GM19035 (cell line): ENCODE data around the gene SUPT7L.
"Not testable (repeated sequence)": the region's sequence is repeated elsewhere in the genome, so short reads cannot be mapped to it uniquely, and the experiment has no call there.

Source experiments
- ATAC-seq: cut with Tn5 transposase; IDR thresholded peaks from one replicate; pipeline ENCODE4 v1.9.1; 2021; ENCODE audit not compliant: unreplicated experiment

The SUPT7L gene

DNA sequence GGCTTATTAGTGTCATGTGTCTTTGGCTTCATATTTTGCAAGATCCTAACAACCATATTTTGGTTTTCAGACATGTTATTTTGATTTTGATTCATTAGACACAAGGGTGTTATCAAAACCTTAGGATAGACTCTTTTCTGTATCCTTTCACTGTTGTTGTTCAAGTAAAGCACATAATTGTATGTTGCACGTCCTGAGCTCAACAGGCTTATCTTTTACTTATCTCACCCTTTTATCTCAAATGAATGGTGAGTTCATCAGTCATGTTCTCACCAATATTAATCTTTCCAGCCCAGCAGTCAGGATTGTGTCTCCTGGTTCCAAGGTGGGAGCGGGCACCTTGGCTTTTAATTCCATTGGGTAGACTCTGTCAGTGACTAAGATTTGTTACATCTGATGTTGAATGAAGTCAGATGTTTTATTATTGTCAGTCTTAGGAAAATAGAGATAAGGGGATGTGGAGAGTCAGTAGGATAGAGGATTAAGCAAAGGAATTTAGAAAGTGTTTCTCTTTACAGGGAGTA, 22.6 kb downstream of the SUPT7L start:
- ATAC-seq = no peak

DNA sequence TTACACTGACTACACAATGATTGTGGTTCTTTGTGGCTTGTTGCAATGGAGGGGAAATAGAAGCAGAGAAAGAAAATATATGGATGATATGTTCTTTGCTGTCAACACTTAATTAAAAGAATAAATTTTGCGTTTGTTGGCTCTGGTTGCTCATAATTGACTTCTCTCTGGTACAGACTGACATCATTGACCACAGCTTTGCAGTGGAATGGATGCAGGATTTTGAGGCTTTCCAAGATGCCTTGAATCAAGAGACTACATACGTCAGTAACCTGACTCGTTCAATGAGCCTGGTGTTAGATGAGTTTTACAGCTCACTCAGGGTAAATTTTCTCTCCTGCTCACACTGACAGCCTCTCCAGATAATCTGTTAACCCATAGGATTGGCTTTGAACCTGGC, 24.7 kb downstream of the SUPT7L start:
- ATAC-seq = no peak

DNA sequence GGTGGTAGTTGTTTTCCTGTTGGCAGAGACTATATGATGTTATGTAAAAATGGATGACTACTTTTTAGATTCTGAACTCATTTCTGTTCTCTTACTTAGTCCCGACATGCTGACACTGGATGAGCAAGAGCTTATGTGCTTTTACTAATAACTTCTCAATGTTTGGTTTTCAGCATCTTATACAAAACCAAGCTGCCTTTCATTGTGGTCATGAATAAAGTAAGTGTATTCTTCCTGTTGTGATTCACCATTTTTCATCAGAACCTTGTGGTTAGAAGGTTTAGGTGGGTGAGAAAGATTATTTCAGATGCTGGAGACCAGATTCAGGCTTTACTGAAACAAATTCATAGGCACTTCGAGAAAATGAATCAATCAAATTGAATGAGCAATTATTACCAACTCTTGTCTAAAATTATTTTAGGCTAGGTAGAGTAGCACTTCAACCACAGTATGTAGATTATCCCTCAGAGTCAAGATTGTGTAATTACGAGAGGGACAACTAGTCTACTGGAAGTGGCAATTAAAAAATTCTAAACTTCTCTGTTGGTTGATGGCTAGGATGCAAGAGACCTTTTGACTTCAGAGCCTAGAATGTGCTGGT, 25.3 kb downstream of the SUPT7L start:
- ATAC-seq = no peak

DNA sequence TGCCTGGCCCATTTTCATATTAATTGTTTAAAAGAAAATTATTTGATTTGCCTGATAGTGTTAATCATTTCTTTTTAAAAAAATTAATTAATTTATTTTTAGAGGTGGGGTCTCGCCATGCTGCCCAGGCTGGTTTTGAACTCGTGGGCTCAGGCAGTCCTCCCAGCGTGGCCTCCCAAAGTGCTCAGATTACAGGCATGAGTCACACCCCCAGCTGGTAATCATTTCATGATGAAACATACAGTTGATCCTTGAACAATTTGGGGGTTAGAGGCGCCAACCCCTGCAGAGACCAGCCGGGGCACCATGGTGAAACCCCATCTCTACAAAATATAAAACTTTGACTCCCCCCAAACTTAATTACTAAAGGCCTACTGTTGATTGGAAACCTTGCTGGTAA, 26.6 kb downstream of the SUPT7L start:
- no peak for ATAC-seq

DNA sequence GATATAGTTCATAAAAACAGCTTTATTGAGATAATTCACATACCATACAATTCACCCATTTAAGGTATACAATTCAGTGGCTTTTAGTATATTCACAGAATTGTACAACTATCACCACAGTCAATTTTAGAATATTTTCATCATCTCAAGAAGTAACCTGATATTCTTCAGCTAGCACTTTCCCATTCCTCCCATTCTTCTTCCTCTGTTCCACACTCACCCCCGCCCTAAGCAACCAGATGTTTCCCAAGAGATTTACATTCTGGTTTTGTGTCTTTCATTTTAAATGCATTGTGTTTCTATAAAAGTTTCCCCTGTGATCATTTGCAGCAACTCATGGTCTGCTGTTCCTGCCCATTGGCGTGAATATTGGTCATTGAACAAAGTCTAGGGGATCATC, 29.1 kb downstream of the SUPT7L start:
- ATAC-seq = no peak

DNA sequence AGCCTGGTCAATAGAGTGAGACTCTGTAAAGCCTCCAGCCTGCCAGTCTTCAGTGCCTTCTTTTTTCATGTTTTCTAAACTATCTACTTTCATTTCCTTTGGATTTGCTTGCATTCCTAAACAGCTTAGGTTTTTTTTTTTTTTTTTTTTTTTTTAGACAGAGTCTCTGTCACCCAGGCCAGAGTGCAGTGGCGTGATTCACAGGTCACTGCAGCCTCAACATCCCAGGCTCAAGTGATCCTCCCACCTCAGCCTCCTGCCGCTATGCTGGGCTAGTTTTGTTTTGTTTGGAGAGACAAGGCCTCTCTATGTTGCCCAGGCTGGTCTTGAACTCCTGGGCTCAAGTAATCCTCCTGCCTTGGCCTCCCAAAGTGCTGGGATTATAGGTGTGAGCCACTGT, 33.2 kb downstream of the SUPT7L start:
- ATAC-seq = not testable (repeated sequence)

DNA sequence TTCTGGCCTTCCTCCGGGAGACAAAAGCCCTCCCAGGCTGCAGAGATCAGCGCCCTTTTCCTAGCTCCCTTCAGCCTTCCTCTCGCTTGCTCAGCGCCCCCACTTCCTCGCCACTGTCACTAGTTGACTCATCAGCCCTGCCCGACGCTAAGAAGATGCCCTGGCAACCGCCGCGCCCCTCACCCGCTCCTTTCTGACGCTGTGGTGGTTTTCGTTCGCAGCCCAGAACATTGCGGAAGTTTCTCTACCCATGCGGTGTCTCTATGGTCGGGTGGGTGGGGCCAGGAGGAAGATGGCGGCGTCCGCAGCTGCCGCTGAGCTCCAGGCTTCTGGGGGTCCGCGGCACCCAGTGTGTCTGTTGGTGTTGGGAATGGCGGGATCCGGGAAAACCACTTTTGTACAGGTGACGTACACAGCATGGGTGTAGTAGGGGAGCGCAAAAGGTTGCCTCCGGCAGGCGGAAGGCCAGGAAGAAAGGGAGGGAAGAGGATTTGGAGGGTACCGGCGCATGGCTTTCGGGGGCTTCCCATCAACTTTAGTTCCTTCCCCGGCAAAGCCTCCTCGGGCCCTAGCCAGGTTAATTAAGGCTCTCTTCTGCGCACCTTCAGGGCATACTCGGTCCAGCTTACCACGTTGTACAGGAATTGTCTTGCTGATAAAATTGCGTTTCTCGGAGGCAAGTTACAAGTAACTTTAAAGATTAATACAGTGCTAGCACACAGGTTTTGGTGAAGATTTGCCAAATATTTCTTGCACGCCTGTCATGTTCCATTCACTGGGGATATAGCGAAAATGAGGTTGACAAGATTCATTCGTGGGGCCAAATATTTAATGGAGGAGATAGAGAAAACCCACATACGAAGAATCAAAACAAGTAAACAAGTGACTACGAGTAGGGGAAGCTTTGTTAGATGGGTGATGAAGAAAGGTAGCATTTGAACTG, 34.4 kb downstream of the SUPT7L start, which contains the start of the genes CCDC121 and GPN1:
Gene CCDC121 (minus strand): TSS at position 246 of the 943 bp plus-strand sequence. CDS start 1,213 bp downstream, outside the sequence.
Gene GPN1 (plus strand): TSS at position 284 of the 943 bp plus-strand sequence. CDS start 9 bp downstream, at position 293.
- peak; percentile 99 for ATAC-seq

DNA sequence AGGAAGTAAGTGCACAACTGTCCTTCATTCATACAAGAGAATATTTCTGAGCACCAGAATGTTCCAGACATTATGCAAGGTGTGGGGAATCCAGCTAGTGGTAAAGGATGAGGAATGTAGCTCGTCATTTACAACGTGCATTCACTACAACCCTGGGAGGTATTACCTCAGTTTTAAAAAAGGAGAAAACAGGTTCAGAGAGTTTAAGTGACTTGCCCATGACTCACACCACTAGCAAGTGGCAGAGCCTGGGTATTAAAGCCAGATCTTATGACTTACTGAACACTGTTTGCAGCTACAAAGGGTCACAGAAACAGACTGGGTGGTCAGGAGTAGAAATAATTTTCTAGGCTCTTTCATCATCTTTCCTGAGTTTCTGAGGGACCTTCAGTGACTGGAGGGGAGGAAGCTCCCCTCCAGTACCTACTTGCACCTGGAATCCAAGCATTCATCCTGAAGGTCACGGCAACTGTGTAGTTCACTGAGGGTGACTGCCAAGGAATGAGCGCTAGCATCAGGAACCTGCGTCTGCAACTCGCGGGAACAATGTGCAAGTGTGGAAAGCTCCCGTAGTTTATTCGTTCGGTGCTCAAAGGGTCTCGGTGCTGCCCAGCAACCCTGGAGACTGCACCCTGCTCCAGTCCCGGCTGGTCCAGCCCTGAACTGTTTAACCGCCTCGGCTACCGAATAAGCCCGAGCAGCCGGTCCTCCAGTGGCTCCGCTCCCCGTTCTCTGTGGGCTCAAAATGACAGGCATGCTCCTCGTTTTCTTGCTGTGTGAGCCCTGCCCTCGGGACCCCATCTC, 35.2 kb downstream of the SUPT7L start:
- peak; percentile 18 for ATAC-seq

DNA sequence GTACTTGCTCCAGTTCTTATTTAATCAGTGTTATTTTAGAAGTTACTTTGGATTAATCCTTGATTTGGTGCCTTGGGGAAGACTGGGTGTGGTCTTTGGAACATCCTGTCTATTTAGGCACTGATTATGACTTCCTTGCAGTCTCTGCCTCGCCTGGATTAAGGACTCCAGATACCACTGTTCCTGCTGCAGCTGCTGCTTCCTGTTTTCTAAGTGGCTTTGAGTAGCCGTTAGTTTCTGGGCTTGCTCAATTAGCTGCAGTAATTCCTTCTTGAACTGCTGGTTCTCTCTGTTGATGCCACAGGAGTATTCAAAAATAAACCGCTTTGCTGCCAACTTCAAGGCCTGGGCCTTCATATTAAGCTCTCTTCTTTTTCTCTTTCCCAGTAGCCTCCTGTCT, 36.5 kb downstream of the SUPT7L start:
- not testable (repeated sequence) for ATAC-seq

DNA sequence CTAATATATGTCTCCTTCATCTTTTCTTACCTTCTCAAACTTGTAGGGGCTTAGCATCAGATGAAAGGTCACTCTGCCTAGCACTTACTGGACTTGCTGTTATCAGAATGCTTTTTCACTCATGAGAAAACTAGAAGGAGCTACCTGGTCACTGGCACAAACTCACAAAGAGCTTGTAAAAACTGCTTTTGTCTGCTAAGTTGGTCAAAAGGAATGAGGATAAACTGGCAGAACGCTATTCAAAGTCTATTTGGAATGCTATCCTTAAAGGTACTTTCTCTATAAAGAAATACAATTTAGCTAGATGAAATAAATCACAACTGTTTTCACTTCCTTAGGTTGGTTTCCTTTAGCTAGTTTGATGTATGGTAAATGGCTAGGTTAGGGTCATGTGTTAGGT, 37.1 kb downstream of the SUPT7L start:
- ATAC-seq = not testable (repeated sequence)

DNA sequence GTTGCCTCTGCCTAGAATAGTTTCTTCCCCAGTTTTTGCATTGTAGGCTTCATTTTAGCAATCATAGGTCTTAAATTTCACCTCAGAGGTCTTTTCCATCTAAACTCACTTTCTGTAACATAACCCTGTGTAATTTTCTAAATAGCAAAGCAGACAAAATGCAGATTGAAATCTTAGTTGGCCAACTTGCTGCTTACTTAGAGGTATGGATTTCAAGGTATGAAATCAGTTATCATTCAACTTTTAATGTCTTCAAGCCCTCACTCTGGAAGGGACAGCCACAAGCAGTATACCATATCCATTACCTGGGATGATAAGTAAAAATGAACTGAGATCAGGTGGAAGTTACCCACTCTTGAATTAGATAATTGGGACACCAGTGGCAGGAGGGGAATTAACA, 38.5 kb downstream of the SUPT7L start:
- ATAC-seq = no peak

DNA sequence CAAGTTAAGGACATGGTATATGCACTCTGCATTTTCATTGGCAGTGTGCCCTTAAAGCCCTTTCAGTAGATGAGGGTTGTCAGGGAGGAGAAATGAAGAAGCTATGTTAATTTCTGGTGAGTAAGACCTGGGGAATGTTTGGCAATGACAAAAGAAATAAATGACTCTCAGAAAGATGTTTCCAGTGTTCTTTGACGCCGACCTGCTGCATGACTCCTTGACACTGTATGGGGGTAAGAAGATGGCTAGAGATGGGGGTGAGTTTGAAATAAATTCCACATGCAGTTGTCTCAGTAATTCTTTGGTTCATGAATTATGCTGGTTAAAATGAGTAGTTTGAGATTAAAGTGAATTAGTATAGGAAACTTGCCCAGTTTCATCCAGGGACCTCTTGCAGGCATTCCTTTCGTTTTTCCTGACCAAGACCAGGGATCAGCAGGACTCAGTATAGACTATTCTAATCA, 40.5 kb downstream of the SUPT7L start:
- no peak for ATAC-seq

DNA sequence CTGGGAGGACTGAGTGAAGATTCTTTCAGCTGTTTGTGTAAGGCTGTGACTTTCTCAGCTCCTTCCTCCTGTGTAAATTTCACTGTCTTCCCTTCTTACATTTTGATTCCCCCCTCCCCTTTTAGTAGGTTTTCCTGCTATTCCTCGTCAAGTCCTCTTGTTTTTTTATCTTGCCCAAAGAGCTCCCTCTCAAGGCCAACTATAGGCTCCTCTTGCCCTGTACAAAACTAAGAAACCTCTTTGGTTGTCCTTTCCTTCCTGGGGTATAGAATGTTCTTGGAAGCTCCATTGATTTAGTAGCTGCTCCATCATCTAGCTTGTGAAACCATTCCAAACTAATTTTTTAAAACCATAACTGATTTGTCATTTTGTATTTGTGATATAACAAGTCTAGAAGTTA, 41.9 kb downstream of the SUPT7L start:
- no peak for ATAC-seq

DNA sequence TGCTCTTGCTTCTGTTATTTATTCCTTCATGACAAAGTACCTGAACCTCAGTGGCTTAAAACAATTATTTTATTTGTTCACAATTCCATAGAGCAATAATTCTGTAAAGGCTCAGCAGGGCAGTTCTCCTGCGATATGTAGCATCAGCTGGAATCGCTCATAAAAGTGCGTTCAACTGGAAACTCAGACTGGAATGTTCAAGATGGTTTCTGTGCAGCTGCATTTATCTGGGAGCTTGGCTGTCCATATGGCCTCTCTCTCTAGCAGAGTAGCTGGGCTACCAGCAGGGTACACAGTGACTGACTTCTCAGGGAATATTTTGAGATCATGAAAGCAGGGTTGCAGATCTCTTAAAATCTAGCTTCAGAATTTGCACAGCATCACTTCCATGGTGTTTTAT, 48.1 kb downstream of the SUPT7L start:
- ATAC-seq = no peak

DNA sequence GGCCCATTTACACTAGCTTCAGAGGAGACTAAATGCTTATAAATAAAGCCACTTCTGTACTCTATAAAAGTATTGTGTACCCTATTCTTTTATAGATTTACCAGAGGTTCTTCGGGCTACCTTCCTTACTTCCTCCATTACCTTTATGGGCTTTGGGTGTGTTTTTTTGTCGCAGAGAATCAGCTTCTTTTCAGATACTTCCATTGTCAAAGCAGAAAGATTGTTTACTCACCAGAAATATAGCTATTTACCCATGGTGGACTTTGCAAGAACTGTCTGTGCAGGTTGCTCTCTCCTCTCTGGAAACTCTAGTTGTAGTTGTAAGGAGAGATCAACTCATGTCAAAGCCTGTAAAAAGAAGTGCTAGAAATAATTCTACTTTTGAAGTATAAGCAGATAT, 49.4 kb downstream of the SUPT7L start:
- ATAC-seq = no peak

DNA sequence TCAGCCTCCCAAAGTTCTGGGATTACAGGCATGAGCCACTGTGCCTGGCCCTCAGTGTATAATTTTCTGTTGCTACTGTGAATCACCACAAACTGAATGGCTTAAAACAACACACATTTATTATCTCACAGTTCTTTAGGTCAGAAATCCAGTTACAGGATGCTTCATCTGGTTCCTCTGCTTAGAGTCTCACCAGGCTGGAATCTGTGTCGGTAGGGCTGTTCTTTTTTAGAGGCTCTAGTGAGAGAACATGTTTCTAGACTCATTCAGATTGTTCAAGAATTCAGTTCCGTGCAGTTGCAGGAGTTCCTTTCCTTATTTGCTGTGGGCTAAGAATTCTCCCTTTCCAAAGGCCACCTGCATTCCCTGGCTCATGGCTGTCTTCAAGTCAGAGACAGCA, 56.8 kb downstream of the SUPT7L start:
- ATAC-seq = no peak
